HG03066 (cell line): ENCODE measurements around the gene DYDC1.
"Not testable (repeated sequence)": the region's sequence is repeated elsewhere in the genome, so short reads cannot be mapped to it uniquely, and the experiment has no call there.

Experiments
- ATAC-seq: cut with Tn5 transposase; IDR thresholded peaks from one replicate; pipeline ENCODE4 v1.9.1; 2021; ENCODE audit warnings: low read depth; ENCODE audit not compliant: unreplicated experiment

DYDC1 gene

DNA sequence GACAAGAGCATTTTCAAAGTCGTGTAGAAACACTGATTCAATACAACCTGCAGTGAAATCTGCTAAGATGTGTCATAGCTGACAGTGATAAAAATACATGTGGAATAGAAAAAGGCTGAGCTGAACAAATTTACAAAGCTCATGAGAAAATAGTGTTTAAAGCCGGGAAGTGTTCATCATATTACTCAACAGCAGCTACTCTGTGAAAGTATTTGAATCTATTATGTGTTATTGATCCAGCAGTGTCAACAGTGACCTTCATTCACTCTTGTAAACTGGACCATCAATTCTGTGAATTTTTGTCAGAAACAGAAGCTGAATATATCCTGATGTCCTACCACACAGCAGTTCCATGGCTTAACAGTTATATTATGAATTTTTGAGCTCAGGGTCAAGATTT is 11.6 kb downstream of the DYDC1 start:
- ATAC-seq, result no peak

GRCh38 chr10:80344276-80344675 is 12.3 kb downstream of the DYDC1 start:
- ATAC-seq, result no peak

DNA sequence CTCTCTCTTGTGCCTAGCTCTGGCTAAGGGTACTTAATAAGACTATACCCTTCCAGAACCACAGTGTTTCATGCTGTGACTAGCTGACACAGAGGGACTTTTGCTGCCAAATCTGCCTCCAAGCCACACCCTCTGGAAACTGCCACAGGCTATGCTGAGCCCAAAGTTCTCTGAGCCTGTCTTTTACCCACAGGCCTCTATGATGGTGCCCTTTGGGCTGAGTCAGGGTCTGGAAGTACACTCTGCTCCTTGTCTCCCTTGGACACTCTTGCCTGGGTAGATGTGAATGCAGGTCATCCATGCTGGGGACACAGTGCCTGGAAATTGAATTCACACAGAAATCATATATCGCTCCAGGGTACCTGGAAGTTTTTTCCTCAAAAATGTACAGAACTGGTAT is 22.6 kb downstream of the DYDC1 start:
- ATAC-seq, result no peak

DNA sequence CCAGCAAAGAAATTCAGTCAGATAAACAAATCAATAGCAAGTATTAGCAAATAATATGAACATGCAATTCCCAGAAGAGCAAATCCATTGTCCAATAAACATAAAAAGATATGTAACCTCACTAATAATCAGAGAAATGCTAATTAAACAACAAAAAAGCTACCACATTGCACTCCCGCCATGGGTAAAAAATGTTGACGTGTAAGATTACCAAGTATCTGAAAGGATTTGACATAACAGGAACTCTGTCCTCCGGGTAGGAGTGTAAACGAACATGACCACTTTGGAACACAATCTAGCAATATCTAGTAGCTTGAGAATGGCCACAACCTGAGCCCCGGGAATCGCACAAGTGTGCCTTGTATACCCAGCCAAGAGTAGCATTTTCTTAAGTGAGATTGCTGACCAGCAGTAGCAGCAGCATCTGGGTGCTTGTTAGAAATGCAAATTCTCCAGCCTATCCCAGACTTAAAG is 31.6 kb downstream of the DYDC1 start:
- ATAC-seq, result no peak

DNA sequence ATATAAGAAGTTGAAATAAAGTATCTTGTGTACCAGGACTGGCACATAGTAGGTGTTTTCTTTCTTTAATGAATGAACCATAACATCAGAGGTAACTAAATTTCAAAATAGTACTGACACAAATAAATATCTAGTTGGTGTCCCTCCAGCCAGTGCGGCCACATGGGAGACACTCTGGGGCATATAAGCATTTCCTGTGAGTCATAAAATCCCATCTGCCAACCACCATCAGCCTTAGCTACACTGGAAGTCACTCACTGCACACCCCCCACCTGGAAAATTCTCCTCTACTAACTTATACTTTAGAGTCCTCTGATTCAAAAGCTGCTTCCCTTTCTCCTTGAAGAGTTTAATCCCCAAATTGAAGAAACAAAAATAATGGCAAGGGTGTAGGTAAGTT is 32.5 kb downstream of the DYDC1 start:
- ATAC-seq, result no peak

DNA sequence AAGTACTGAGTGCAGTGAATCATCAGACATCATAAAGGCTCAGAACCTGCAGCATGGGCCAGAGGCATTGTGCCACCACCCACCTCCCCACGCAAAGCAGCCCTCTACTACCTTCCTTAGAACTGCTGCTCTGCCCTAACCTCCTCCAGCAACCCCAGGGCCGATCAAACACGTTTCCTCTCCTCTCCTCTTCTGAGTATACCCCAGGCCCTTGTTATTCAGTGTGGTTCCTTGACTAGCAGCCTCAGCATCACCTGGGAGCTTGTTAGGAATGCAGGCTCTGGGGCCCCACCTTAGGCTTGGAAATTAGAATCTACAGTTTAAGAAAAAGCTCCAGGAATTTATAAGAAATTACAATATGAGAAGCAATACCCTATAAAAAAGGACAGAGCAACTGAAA is 33.2 kb downstream of the DYDC1 start:
- no peak for ATAC-seq

DNA sequence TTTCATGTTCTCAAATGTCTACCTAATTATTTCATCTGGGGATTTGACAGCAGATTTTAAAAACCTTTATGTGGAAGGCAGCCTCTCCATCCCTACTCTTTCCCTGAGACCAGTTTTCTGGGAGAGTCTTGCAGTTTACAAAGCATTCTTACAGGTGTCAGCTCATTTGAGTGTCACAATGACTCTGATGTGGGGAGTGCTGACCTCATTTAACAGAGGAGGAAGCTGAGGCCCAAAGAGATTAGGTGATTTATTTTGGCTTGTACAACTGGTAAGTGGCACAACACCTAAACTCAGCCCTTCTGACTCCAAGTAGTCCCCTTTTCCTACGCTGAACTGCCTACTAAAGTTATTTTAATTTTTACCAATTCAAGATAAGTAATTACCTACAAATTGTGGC is 33.8 kb downstream of the DYDC1 start:
- ATAC-seq, result no peak

DNA sequence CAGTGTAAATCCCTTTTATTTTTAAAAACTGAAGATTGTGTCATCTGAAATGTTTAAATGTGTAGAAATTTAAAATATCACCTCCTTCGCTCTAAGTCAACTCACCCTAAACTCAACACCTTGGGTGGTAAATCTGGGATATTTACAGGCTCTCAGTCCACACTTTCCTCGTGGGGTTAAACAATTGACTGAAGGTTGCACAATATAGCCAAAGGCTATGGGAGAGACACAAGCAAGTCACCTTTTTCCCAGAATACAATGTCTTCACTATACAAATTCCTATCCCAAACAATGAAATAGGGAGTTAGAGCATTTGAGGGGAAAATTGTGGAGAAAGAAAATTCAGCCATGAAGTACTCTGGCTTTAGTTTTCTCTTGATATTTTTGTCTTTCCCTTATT is 34.4 kb downstream of the DYDC1 start:
- no peak for ATAC-seq

DNA sequence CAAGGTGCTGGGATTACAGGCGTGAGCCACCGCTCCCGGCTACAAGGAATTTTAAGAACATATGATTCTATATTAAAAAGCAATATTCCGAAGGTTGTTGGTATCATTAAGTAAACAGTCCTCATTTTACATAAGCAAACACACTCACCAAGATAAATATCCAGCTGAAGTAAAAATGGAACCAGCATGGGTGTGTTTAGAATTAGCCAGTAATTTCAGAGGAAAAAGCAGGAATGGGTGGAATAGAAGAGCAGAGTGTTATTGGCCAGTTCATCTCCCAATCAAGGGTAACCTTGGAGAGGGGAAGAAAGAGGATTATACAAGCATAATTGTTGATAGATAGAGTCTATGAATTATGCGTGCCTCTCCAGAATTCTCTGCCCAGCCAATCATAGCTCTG is 35.4 kb downstream of the DYDC1 start:
- no peak for ATAC-seq

- no peak for ATAC-seq
These were observed 36.2 kb downstream of the DYDC1 start for GRCh38 chr10:80320377-80320776.

GRCh38 chr10:80319725-80320290 is 36.7 kb downstream of the DYDC1 start:
- ATAC-seq, result no peak

DNA sequence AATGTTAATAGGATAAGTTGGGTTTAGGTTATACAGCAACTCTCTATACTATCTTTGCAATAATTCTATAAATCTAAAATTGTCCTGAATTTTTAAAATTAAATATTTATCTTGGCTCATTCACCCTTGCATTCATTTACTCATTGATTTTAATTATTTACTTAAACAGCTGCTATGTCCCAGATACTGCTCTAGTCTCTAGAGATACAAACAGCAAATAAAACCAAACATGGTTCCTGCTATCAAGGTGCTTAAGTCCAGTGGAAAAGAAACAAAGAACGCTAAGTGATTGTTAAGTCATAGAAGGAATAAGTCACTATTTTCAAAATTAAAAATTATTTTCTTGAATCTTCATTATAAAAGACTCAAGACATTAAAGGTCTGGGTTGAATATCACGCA is 37.2 kb downstream of the DYDC1 start:
- ATAC-seq, result no peak

DNA sequence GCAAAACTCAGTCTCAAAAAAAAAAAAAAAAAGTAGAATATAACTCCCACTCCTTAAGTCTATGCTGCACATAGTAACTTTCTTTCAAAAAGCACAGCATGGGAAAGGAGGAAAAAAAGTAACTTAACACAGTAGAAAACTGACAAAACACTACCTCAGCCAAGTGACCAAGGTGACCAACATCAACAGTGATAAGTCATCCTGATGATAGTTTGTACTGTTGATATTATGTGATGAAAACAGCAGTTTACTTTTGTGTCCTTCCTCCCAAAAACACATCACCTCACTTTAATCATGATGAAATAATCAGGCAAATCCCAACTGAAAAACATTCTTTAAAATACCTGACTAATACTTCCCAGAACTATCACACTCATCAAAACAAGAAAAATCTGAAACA is 37.8 kb downstream of the DYDC1 start:
- ATAC-seq, result no peak

- no peak for ATAC-seq
These were observed 41.2 kb downstream of the DYDC1 start for GRCh38 chr10:80315391-80315790.

DNA sequence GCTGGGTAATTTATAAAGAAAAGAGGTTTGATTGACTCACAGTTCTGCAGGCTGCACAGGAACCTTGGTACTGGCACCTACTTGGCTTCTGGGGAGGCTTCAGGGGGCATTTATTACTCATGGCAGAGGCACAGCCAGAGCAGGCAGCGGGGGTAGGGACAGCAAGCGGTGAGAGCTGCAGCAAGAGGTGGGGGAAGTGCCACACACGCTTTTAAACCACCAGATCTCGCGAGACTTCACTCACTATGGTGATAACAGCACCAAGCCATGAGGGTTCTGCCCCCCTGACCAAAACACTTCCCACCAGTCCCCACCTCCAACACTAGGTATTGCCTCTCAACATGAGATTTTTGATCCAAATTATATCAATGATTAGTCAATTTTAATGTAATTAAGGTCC is 43.0 kb downstream of the DYDC1 start:
- no peak for ATAC-seq

DNA sequence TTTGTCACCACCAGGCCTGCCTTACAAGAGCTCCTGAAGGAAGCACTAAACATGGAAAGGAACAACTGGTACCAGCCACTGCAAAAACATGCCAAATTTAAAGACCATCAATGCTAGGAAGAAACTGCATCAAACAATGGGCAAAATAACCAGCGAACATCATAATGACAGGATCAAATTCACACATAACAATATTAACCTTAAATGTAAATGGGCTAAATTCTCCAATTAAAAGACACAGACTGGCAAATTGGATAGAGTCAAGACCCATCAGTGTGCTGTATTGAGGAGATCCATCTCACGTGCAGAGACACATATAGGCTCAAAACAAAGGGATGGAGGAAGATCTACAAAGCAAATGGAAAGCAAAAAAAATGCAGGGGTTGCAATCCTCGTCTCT is 50.6 kb downstream of the DYDC1 start:
- not testable (repeated sequence) for ATAC-seq

DNA sequence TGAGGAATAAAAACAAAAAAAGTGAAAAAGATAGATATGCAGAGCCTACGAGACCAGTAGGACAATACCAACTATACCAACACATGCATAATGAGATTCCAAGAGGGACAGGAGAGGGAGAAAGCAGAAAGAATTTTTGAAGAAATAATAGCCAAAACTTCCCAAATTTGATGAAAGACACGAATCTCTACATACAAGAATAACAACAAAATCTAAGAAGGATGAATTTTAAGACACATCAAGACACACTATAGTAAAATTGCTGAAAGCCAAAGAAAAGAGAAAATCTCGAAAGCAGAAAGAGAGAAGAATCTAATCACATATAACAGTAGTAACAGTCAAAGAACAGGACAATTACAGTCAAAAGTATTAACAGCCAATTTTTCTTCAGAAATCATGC is 59.6 kb downstream of the DYDC1 start:
- no peak for ATAC-seq

DNA sequence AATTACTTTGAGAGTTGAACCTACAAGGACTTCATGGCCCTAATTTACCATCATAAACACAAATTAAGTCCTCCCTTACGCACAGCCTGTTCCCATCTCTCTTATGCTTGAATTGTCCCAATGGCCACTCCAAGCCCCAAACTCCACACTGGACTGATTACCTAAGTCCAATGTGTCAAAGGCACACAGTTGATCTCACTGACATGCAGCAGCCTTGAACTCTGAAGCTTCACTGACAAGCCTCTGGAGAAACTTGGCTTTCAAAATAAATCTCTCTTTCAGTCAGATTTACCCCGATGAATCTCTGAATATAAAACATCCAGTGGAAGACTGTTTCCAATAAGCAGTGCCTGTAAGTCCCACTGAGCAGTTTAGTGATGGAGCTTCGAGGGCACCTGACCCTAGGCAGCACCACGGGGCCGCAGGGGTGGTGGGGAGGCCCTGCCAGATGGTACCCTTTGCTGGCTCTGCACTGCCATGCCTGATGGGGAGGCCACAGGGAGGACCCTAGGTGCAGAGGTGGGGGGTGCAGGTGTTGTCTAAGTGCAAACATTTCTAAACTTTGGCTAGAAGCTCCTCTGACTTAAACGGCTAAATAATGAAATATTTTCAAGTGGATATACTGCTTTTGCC is 63.8 kb downstream of the DYDC1 start:
- no peak for ATAC-seq

- ATAC-seq, result no peak
These were observed 65.9 kb downstream of the DYDC1 start for GRCh38 chr10:80290474-80291220.

GRCh38 chr10:80289451-80290287 is 66.9 kb downstream of the DYDC1 start, which contains the start of gene MAT1A:
Gene MAT1A (minus strand): TSS chr10:80289658. CDS start chr10:80289423, 235 bp downstream.
- ATAC-seq, result no peak

- ATAC-seq, result no peak
These were observed 67.7 kb downstream of the DYDC1 start for GRCh38 chr10:80288849-80289248.
